RWPE1 (cell line): ENCODE measurements around the gene AFM.

Source experiments
- CTCF ChIA-PET: fragments of 350-600 bp; sonication (Branson Sonifier 250); formaldehyde crosslinking; extraction: SDS; loops from one replicate; lab custom pipeline; 2021; lab: Yijun Ruan, JAX
- POLR2A ChIA-PET: fragments of 400-600 bp; formaldehyde crosslinking; extraction: SDS; loops from one replicate; lab custom pipeline; 2020; ENCODE audit warnings: antibody characterized with exemption; ENCODE audit not compliant: low non-redundant PET; lab: Yijun Ruan, JAX
- DNase-seq: peaks from one replicate; pipeline ENCODE4 v3.0.0; 2012; ENCODE audit warnings: low spot score
- H3K27ac ChIP-seq: fragments of 450-650 bp; 2 replicates; pipeline ENCODE4 v1.5.1; 2017
- TF ChIP-seq, protein P1 (sequence below): fragments of 450-650 bp; conservative IDR thresholded peaks from 2 replicates; pipeline ENCODE4 v1.5.1; 2017; ENCODE audit warnings: low read depth, mild to moderate bottlenecking

Gene AFM, protein sequence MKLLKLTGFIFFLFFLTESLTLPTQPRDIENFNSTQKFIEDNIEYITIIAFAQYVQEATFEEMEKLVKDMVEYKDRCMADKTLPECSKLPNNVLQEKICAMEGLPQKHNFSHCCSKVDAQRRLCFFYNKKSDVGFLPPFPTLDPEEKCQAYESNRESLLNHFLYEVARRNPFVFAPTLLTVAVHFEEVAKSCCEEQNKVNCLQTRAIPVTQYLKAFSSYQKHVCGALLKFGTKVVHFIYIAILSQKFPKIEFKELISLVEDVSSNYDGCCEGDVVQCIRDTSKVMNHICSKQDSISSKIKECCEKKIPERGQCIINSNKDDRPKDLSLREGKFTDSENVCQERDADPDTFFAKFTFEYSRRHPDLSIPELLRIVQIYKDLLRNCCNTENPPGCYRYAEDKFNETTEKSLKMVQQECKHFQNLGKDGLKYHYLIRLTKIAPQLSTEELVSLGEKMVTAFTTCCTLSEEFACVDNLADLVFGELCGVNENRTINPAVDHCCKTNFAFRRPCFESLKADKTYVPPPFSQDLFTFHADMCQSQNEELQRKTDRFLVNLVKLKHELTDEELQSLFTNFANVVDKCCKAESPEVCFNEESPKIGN

DNA sequence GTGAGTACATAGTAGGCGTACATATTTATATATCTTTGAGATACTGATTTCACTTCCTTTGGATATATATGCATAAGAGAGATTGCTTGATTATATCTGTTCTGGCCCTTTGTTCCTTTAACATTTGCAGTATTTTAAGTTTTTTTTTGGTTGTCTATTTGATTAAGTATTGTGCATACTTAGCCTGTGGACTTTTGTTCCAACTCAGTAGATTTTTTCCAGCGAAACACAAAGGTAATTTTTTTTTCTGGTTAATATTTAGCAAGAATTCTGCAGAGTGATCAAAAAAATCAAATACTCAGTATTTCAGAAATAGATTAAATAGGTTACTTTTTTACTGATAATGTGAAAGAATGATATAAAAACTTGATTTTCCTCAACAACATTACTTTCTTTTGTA is at the start of gene AFM:
Gene AFM, plus strand, starts transcription at position 388 of the 400 bp plus-strand sequence. CDS start 31 bp downstream, outside the sequence.
- POLR2A ChIA-PET = no interaction called here
- TF ChIP-seq, protein P1, sequence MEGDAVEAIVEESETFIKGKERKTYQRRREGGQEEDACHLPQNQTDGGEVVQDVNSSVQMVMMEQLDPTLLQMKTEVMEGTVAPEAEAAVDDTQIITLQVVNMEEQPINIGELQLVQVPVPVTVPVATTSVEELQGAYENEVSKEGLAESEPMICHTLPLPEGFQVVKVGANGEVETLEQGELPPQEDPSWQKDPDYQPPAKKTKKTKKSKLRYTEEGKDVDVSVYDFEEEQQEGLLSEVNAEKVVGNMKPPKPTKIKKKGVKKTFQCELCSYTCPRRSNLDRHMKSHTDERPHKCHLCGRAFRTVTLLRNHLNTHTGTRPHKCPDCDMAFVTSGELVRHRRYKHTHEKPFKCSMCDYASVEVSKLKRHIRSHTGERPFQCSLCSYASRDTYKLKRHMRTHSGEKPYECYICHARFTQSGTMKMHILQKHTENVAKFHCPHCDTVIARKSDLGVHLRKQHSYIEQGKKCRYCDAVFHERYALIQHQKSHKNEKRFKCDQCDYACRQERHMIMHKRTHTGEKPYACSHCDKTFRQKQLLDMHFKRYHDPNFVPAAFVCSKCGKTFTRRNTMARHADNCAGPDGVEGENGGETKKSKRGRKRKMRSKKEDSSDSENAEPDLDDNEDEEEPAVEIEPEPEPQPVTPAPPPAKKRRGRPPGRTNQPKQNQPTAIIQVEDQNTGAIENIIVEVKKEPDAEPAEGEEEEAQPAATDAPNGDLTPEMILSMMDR = no peak
- H3K27ac ChIP-seq = no peak within 1 kb of the TSS
- no peak for DNase-seq
- CTCF ChIA-PET = no interaction called here

DNA sequence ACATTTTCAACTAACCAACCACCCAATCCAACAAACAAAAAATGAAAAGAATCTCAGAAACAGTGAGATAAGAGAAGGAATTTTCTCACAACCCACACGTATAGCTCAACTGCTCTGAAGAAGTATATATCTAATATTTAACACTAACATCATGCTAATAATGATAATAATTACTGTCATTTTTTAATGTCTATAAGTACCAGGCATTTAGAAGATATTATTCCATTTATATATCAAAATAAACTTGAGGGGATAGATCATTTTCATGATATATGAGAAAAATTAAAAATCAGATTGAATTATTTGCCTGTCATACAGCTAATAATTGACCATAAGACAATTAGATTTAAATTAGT is 49.8 kb upstream of the AFM start:
- ChIA-PET POLR2A (no interaction called here), CTCF (no interaction called here)
- no peak for DNase-seq

DNA sequence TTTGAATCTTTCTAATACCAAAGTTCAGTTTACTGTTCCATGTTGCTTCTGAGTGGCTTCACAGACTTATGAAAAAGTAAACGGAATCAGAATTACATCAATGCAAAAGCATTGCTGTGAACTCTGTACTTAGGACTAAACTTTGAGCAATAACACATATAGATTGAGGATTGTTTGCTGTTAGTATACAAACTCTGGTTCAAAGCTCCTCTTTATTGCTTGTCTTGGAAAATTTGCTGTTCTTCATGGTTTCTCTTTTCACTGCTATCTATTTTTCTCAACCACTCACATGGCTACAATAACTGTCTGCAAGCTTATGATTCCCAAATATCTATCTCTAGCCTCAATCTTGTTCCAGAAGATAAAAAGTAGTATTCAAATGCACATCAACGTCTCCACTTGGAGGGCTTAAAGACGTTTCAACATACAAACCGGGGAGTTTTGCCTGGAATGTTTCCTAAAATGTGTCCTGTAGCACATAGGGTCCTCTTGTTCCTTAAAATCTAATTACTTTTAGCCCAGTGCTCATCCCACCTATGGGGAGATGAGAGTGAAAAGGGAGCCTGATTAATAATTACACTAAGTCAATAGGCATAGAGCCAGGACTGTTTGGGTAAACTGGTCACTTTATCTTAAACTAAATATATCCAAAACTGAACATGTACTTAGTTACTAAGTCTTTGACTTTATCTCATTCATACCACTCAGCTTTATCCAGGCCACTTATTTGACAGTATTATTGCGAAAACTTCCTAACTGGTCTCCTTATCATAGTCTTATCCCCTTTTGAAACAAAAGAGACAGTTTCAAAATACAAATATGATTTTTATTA is 49.2 kb upstream of the AFM start:
- TF ChIP-seq, protein P1 = no peak
- DNase-seq = no peak
- CTCF ChIA-PET = interaction anchor here (0.7 kb wide), 1 partner anchor 14 kb away, joined by 3 read pairs; no protein-coding TSS in a partner anchor
- no peak overlapping the region for H3K27ac ChIP-seq
- POLR2A ChIA-PET = no interaction called here

More for the DNA sequence above, 49.8 kb upstream of the AFM start:
- TF ChIP-seq, protein P1 = no peak
- H3K27ac ChIP-seq = no peak overlapping the region

DNA sequence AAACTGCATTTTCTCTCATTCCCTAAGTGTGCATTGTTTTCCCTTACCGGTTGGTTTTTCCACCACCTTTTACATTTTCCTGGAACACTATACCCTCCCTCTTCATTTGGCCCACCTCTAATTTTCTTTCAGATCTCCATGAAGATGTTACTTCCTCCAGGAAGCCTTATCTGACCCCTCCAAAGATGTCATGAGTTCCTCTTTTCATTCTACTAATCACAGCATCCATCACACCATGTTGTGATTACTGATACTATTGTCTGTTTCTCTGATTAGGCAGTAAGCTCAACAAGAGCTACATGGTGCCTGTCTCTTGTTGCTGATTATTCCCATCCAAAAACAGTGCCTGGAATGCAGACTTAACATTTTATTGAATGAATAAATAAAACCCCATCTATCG is 48.4 kb upstream of the AFM start:
- DNase-seq = no peak
- POLR2A ChIA-PET = no interaction called here
- CTCF ChIA-PET = no interaction called here
- no peak overlapping the region for H3K27ac ChIP-seq
- TF ChIP-seq, protein P1 = no peak

DNA sequence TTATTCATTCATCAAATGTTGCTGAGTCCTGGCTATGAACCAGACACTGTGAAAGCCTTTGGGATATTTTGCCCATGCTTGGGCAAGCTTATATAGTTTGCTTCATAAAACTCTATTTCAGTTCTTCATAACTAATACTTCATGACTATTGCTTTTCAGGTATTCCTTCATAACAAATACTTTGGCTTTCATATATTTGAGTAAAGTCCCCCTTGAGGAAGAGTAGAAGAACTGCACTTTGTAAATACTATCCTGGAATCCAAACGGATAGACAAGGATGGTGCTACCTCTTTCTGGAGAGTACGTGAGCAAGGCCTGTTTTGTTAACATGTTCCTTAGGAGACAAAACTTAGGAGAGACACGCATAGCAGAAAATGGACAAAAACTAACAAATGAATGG is 47.2 kb upstream of the AFM start:
- TF ChIP-seq, protein P1 = peak; percentile 41
- DNase-seq = peak; percentile 20
- no peak overlapping the region for H3K27ac ChIP-seq
- ChIA-PET CTCF (interaction anchor here (1.0 kb wide), 1 partner anchor 10 kb away, joined by 3 read pairs; no protein-coding TSS in a partner anchor), POLR2A (no interaction called here)

DNA sequence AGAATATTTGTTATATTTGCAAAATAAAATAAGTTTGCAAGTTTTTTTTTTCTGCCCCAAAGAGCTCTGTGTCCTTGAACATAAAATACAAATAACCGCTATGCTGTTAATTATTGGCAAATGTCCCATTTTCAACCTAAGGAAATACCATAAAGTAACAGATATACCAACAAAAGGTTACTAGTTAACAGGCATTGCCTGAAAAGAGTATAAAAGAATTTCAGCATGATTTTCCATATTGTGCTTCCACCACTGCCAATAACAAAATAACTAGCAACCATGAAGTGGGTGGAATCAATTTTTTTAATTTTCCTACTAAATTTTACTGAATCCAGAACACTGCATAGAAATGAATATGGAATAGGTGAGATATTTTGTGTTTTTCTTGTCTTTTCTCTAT is 45.6 kb upstream of the AFM start, which contains the start of gene AFP:
Gene AFP, plus strand, starts transcription at position 238 of the 400 bp plus-strand sequence. Its CDS starts 42 bp downstream, at position 280.
- H3K27ac ChIP-seq = no peak within 1 kb of the TSS
- no peak for DNase-seq
- POLR2A ChIA-PET = no interaction called here
- TF ChIP-seq, protein P1 = no peak
- CTCF ChIA-PET = interaction anchor here (0.7 kb wide), 1 partner anchor 720 kb away, joined by 4 read pairs; no protein-coding TSS in a partner anchor
